HCT116 (cell line): ENCODE results near the gene CFAP99.

ENCODE experiments used
- POLR2AphosphoS5 ChIP-seq: IDR thresholded peaks from 2 replicates; pipeline ENCODE4 v1.6.1; 2011; ENCODE audit warnings: mild to moderate bottlenecking, low read depth, low read length, moderate library complexity
- RAD21 ChIP-seq: IDR thresholded peaks from 2 replicates; pipeline ENCODE4 v1.6.1; 2012; ENCODE audit warnings: low read depth, mild to moderate bottlenecking

DNA sequence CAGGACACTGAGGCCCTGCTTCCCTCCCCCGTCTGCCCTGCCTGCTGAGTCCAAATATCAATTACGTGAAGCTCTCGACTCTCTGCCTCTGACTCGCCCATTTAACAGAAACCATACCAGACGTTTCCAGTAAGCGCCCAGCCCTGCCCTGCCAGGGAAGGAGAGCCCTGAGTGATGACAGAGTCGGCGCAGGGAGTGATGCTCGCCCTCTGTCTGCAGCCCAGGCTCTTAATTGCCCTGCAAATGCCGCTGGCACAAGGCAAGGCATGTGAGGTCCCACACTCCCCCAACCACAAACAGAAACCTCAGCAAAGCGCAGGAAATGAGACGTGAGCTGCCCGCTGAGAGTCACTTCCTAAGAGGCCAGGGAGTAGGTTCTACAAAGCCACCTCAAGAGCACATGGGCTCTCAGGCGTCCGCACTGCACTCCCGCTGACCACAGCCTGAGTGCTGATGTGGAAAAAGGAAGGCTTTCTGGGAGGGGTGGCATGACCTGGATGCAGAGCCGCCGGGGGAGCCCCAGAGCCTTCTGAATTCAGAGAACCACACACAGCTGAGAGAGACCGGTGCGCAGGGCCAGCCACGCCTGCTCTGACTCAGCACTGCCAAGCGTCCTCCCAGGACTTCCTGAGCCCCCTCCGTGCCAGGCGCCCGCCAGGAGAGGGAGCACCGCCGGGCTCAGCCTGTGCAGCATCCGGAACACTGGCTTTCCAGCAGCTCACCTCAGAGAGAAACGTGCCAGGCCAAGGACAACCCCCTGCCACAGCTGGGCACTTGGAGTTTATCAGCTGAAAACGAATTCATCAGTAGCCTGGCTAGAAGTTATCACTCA is 5.7 kb upstream of the CFAP99 start:
- TF ChIP-seq RAD21 (no peak), POLR2AphosphoS5 (peak; percentile 61; the same call in 1 of the 2 replicates)
